Activated T-cell treated with anti-CD3 and anti-CD28 coated beads, Interleukin-2, amount 50 U/mL, for 72 hours (primary cell): ENCODE data around the gene HSPH1. TPM values are rescaled to one million over a fixed set of nuclear protein-coding genes. Genes with fewer than 3 reads are reported as not detected.

Experiments used
- ATAC-seq, 2 donors: fragments of 150-1000 bp; cut with Tn5 transposase; replicated peaks in 1 of 2; 2 replicates each; pipeline ENCODE4 v1.10.0; 2021; ENCODE audit warnings: moderate library complexity in 2 of 2, mild to moderate bottlenecking in 1 of 2
- DNase-seq, 2 donors: peaks; one replicate each; pipeline ENCODE4 v3.0.0; 2021 to 2022; ENCODE audit warnings: mixed read lengths in 1 of 2
- H3K27ac Mint-ChIP-seq: one replicate; pipeline ENCODE4 v1.8.0; 2022; ENCODE audit warnings: mild to moderate bottlenecking, moderate library complexity, mixed read lengths
- H3K27me3 Mint-ChIP-seq: one replicate; pipeline ENCODE4 v1.8.0; 2022; ENCODE audit warnings: low read depth, mixed read lengths
- H3K36me3 Mint-ChIP-seq, 2 donors: one replicate each; pipeline ENCODE4 v1.8.0; 2022; ENCODE audit warnings: mixed read lengths in 2 of 2, mild to moderate bottlenecking in 1 of 2; ENCODE audit not compliant: insufficient read depth in 2 of 2
- H3K4me1 Mint-ChIP-seq: one replicate; pipeline ENCODE4 v1.8.0; 2022; ENCODE audit warnings: low read depth, mixed read lengths
- H3K4me3 Mint-ChIP-seq, 2 donors: one replicate each; pipeline ENCODE4 v1.8.0; 2022; ENCODE audit warnings: mild to moderate bottlenecking in 2 of 2, mixed read lengths in 2 of 2, moderate library complexity in 2 of 2
- H3K9me3 Mint-ChIP-seq, 2 donors: one replicate each; pipeline ENCODE4 v1.8.0; 2022; ENCODE audit warnings: mixed read lengths in 2 of 2
- total RNA-seq, 2 donors: library from RNA; stranded (reverse); gene quantifications; one replicate each; pipeline ENCODE4 v1.2.3, GENCODE V29; 2022

Gene HSPH1
- total RNA-seq, 2 donors from 2014 or later: 86.3 to 89.5 TPM

DNA sequence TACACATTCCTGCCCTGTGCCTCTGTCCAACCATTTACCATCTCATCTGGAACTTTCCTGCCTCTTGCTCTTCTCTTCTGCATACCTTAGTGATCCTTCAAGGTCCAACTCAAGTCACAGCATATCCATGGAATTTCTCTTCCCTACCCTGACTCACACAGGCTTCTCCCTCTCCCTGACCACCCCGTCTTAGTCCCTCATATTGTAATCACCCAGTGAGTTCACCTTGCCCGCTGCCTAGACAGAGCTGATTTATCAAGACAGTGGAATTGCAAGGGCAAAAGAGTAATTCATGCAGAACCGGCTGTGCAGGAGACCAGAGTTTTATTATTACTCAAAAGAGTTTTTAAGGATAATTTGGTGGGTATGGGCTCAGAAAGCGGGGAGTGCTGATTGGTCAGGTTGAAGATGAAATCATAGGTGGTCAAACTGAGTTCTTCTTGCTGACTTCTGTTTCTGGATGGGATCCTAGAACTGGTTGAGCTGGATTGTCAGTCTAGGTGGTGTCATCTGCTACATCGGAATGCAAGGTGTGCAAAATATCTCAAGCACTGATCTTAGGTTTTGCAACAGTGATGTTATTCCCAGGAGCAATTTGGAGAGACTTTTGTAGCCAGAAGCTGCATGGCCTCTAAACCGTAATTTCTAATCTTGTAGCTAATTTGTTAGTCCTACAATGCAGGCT, 67.2 kb downstream of the HSPH1 start:
- no peak overlapping the region for H3K27ac Mint-ChIP-seq
- ATAC-seq (no peak), DNase-seq (no peak)
- peaks cover 7% of the 10 kb centered on the region for H3K4me1 Mint-ChIP-seq
- H3K9me3 Mint-ChIP-seq: no peaks in the 10 kb centered on the region
- no peaks in the 10 kb centered on the region for H3K36me3 Mint-ChIP-seq
- H3K4me3 Mint-ChIP-seq: no peak overlapping the region
- H3K27me3 Mint-ChIP-seq: peaks cover 36% of the 10 kb centered on the region

DNA sequence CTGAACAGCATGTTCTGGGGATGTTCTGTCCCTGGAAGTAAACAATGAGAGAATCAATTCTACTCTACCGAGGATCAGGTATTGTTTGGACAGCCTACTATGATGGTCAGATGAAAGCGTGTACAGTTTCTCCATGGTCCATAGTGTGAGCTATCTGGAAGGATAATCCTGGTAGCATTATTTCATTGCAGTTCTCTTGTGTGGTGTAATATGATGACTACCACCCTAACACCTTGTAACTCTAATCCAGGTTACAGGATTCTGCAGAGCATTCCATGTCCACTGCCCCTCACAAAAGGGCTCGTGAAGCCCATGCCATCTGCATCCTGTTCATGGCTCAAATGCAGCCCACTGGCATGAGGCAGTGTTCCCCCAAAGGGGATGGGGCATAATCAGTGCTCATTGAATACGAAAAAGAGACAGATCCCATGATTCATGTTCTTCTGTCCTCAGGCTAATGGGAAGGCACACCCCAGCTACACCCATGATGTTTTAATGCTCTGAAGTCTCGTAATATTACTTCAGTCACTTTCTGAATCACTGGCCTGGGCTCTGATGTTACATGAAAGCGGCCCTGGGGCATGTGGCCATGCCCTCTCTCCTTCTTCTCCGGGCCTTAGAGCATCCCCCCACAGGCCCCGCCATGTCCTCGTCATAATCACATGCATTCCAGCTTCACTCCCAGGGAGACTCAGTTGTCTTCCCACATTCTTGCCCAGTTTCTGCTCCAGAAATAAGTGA, 68.4 kb downstream of the HSPH1 start:
- Mint-ChIP-seq H3K36me3 (no peaks in the 10 kb centered on the region), H3K27ac (no peak overlapping the region), H3K27me3 (peaks cover 27% of the 10 kb centered on the region), H3K4me3 (no peak overlapping the region), H3K4me1 (peaks cover 7% of the 10 kb centered on the region), H3K9me3 (no peaks in the 10 kb centered on the region)
- DNase-seq (no peak), ATAC-seq (no peak)

DNA sequence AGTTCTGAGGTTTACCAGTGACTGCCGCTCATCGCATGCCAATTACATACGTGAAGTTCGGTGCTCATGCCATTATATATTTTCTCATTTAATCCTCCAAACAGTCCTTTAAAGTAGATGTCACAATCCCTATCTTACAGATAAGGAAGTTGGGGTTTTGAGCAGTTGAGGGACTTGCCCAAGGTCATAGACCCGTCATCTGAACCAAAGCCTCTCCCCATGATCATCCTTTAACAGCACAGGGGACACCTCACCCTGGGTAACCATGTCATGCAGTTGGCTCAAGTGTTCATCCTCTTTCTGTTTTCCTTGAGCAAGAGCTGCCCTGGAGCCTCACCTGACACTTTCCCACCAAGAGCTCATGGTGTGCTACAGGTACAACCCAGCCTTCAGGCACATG, 69.1 kb downstream of the HSPH1 start:
- Mint-ChIP-seq H3K36me3 (no peaks in the 10 kb centered on the region), H3K27ac (no peak overlapping the region)

DNA sequence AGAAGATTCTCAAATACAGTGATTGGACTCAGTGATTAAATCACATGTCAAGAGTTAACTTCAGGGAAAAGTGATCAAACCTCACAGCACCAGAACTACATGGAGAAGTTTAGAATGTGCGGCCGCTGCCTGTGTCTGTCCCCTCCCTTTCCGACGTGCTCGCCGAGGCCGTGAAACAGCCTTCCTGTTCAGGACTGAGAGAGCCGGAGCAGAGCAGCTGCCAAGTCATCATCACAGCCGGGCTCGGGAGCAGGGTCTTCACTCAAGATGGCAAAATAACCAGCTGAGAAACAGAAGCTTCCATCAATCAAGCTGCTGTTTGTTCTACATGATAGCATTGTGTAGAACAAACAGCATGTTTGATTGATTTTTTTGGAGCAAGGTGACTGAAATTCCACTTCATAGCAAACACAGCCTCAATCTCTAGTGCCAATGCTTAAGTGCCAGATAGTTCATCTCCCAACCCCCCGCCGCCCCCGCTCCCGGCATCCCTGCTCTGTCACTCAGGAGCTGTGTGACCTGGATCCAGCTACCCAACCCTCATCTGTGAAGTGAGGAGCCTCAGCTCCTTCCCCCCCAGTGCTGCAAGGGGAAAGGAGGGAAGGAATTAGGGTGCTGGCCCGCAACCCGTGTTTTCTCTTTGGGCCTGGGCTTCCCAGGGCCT, 70.6 kb downstream of the HSPH1 start:
- no peak overlapping the region for H3K27ac Mint-ChIP-seq
- peaks cover 7% of the 10 kb centered on the region for H3K4me1 Mint-ChIP-seq

More for the DNA sequence above, 69.1 kb downstream of the HSPH1 start:
- Mint-ChIP-seq H3K27me3 (peaks cover 29% of the 10 kb centered on the region), H3K4me1 (peaks cover 7% of the 10 kb centered on the region), H3K4me3 (no peak overlapping the region), H3K9me3 (no peaks in the 10 kb centered on the region)
- ATAC-seq: no peak
- DNase-seq: no peak

DNA sequence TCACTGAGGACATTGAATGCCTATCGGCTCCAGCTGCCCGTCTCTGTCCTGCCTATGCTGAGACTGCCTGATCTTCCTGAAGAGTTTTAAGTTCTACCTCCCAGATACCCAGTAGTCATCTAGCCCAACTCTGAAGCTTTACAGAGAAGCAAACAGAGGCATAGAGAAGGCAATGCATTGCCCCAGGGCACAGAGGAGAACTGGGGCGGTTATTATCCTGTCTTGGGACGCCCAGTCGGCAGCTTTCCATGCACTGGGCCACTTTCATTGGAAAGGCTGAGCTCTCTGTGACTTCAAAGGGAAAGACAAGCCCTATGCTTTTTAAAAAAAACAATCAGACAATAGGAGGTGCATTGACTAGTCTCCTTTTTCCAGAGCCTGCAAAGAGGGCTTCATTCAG, 71.6 kb downstream of the HSPH1 start:
- no peak for DNase-seq
- no peak overlapping the region for H3K27ac Mint-ChIP-seq
- peaks cover 34% of the 10 kb centered on the region for H3K27me3 Mint-ChIP-seq
- no peak for ATAC-seq
- peaks cover 7% of the 10 kb centered on the region for H3K4me1 Mint-ChIP-seq
- no peak overlapping the region for H3K4me3 Mint-ChIP-seq
- H3K36me3 Mint-ChIP-seq: no peaks in the 10 kb centered on the region
- H3K9me3 Mint-ChIP-seq: no peaks in the 10 kb centered on the region

More for the DNA sequence above, 70.6 kb downstream of the HSPH1 start:
- Mint-ChIP-seq H3K9me3 (no peaks in the 10 kb centered on the region), H3K4me3 (no peak overlapping the region), H3K36me3 (no peaks in the 10 kb centered on the region), H3K27me3 (peaks cover 27% of the 10 kb centered on the region)
- no peak for DNase-seq
- no peak for ATAC-seq

DNA sequence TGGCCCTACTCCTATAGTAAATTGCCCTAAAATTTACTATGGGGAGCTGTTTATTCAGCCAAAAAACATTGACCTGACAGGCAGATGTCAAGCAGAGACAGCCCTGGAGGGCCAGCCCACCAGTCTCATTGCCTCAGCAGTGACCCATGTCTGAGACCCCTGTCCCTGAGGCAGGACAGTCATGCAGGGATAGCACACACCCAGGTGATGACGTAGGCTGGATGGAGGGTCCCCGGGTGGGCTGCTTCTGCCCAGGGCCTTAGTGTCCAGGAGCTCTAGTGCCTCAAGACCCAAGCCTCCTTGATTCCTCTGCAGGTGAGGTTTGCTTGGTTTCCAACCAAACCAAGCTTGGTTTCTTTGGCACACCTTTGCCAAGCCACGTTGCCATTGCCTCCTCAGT, 72.1 kb downstream of the HSPH1 start:
- no peak overlapping the region for H3K4me3 Mint-ChIP-seq
- no peak for DNase-seq
- H3K27ac Mint-ChIP-seq: no peak overlapping the region
- no peaks in the 10 kb centered on the region for H3K9me3 Mint-ChIP-seq
- H3K4me1 Mint-ChIP-seq: peaks cover 7% of the 10 kb centered on the region
- H3K27me3 Mint-ChIP-seq: peaks cover 38% of the 10 kb centered on the region
- no peak for ATAC-seq
- H3K36me3 Mint-ChIP-seq: no peaks in the 10 kb centered on the region

DNA sequence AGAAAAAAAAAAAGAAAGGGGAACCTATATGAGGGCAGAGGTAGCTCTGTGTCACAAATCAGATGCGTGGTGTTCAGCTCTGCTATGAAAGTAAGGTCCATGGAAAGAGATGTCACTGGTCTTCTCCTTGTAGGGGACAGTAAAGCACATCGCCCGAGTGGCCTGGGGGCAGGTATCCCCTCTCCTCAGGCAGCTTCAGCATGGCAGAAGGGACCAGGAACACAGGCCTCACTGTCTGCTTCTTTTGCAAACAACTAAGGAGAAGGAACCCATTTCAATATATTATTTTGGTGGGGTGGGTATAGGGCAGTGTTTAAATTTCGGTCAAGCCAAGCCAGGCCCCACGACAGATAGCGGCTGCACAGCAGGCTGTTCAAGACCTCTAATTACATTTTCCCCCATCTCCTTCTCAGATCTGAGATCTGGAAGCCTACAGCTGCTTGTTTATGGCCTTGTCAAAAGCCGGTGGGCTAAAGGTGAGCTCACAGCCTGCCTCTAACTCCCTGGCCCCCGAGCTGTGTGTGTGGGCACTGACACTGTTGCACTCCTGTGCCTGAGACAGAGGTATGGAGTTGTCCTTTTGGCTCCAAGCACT, 72.8 kb downstream of the HSPH1 start:
- no peak overlapping the region for H3K4me3 Mint-ChIP-seq
- DNase-seq (no peak), ATAC-seq (no peak)
- H3K36me3 Mint-ChIP-seq: no peaks in the 10 kb centered on the region
- no peak overlapping the region for H3K27ac Mint-ChIP-seq
- no peaks in the 10 kb centered on the region for H3K9me3 Mint-ChIP-seq
- H3K27me3 Mint-ChIP-seq: peaks cover 42% of the 10 kb centered on the region
- peaks cover 7% of the 10 kb centered on the region for H3K4me1 Mint-ChIP-seq

Other genes starting within 250 kb of the HSPH1 start
- not detected for gene TEX26, start 229.2 kb downstream of the HSPH1 start, total RNA-seq
- 1 to 10 TPM; 2.6 to 3.0 TPM for gene B3GLCT, start 38.1 kb upstream of the HSPH1 start, total RNA-seq